WTC11 (cell line): ENCODE data around the gene RAP1GAP. TPM values are rescaled to one million over a fixed set of nuclear protein-coding genes. Genes with fewer than 3 reads are reported as not detected.

Source experiments
- CBFB ChIP-seq: sonication (generic); formaldehyde crosslinking; IDR thresholded peaks from 2 replicates; pipeline ENCODE4 v1.8.1; 2022; ENCODE audit warnings: mild to moderate bottlenecking, low read depth, missing genetic modification reagents
- CREB1 ChIP-seq: sonication (generic); formaldehyde crosslinking; IDR thresholded peaks from 2 replicates; pipeline ENCODE4 v1.8.0; 2023; ENCODE audit warnings: mild to moderate bottlenecking, missing genetic modification reagents
- ELF4 ChIP-seq: sonication (generic); formaldehyde crosslinking; IDR thresholded peaks from 2 replicates; pipeline ENCODE4 v1.8.1; 2022; ENCODE audit warnings: low read depth, mild to moderate bottlenecking, moderate library complexity, missing genetic modification reagents
- FOXP1 ChIP-seq: sonication (generic); formaldehyde crosslinking; IDR thresholded peaks from 2 replicates; pipeline ENCODE4 v1.8.0; 2022; ENCODE audit warnings: missing genetic modification reagents, mild to moderate bottlenecking, moderate library complexity, borderline replicate concordance
- KAT7 ChIP-seq: sonication (generic); formaldehyde crosslinking; IDR thresholded peaks from 2 replicates; pipeline ENCODE4 v1.8.1; 2023; ENCODE audit warnings: missing genetic modification reagents, mild to moderate bottlenecking, borderline replicate concordance
- MXD4 ChIP-seq: fragments of 250-450 bp; sonication (Bioruptor Pico); IDR thresholded peaks from 2 replicates; pipeline ENCODE4 v1.8.0; 2021; ENCODE audit warnings: mild to moderate bottlenecking, moderate library complexity, borderline replicate concordance
- MYBL2 ChIP-seq: sonication (generic); formaldehyde crosslinking; IDR thresholded peaks from 2 replicates; pipeline ENCODE4 v1.8.1; 2023; ENCODE audit warnings: mild to moderate bottlenecking, moderate library complexity, missing genetic modification reagents
- NFATC4 ChIP-seq: fragments of 250-450 bp; sonication (Bioruptor Pico); IDR thresholded peaks from 2 replicates; pipeline ENCODE4 v1.9.0; 2021; ENCODE audit warnings: mild to moderate bottlenecking
- NFE2L1 ChIP-seq: sonication (generic); formaldehyde crosslinking; IDR thresholded peaks from 2 replicates; pipeline ENCODE4 v1.8.1; 2023; ENCODE audit warnings: missing genetic modification reagents
- NR1H2 ChIP-seq: sonication (generic); formaldehyde crosslinking; IDR thresholded peaks from 2 replicates; pipeline ENCODE4 v1.9.0; 2021; ENCODE audit warnings: mild to moderate bottlenecking, moderate library complexity, missing genetic modification reagents
- SMAD4 ChIP-seq: sonication (generic); formaldehyde crosslinking; IDR thresholded peaks from 2 replicates; pipeline ENCODE4 v1.8.0; 2022; ENCODE audit warnings: mild to moderate bottlenecking, missing genetic modification reagents
- TEAD1 ChIP-seq: sonication (generic); formaldehyde crosslinking; IDR thresholded peaks from 2 replicates; pipeline ENCODE4 v1.8.0; 2022; ENCODE audit warnings: mild to moderate bottlenecking, missing genetic modification reagents
- ZNF138 ChIP-seq: sonication (generic); formaldehyde crosslinking; conservative IDR thresholded peaks from 2 replicates; pipeline ENCODE4 v1.8.1; 2022; ENCODE audit warnings: mild to moderate bottlenecking, moderate library complexity, missing genetic modification reagents
- total RNA-seq: library from RNA; stranded (reverse); gene quantifications from 3 replicates; pipeline ENCODE4 v1.2.3, GENCODE V29; 2021
- TF ChIP-seq, protein P1 (sequence below): sonication (generic); formaldehyde crosslinking; IDR thresholded peaks from 2 replicates; pipeline ENCODE4 v1.8.0; 2023; ENCODE audit warnings: missing genetic modification reagents, mild to moderate bottlenecking, borderline replicate concordance
- TF ChIP-seq, protein P2 (sequence below): sonication (generic); formaldehyde crosslinking; IDR thresholded peaks from 2 replicates; pipeline ENCODE4 v1.8.1; 2023; ENCODE audit warnings: mild to moderate bottlenecking, missing genetic modification reagents, moderate library complexity
- TF ChIP-seq, protein P3 (sequence below): sonication (generic); formaldehyde crosslinking; IDR thresholded peaks from 2 replicates; pipeline ENCODE4 v1.8.0; 2022; ENCODE audit warnings: mild to moderate bottlenecking, missing genetic modification reagents
- TF ChIP-seq, protein P4 (sequence below): sonication (generic); formaldehyde crosslinking; IDR thresholded peaks from 2 replicates; pipeline ENCODE4 v1.8.1; 2023; ENCODE audit warnings: mild to moderate bottlenecking, missing genetic modification reagents
- TF ChIP-seq, protein P5 (sequence below): sonication (generic); formaldehyde crosslinking; IDR thresholded peaks from 2 replicates; pipeline ENCODE4 v1.8.1; 2023; ENCODE audit warnings: mild to moderate bottlenecking, missing genetic modification reagents, borderline replicate concordance
- TF ChIP-seq, protein P6 (sequence below): sonication (generic); formaldehyde crosslinking; conservative IDR thresholded peaks from 2 replicates; pipeline ENCODE4 v1.8.1; 2022; ENCODE audit warnings: mild to moderate bottlenecking, missing genetic modification reagents
- TF ChIP-seq, protein P7 (sequence below): sonication (generic); formaldehyde crosslinking; IDR thresholded peaks from 2 replicates; pipeline ENCODE4 v1.8.1; 2022; ENCODE audit warnings: low read depth, mild to moderate bottlenecking, moderate library complexity, missing genetic modification reagents, borderline replicate concordance
- TF ChIP-seq, protein P8 (sequence below): sonication (generic); formaldehyde crosslinking; IDR thresholded peaks from 2 replicates; pipeline ENCODE4 v1.8.0; 2022; ENCODE audit warnings: mild to moderate bottlenecking, missing genetic modification reagents

Gene RAP1GAP
- total RNA-seq, 1 experiment from 2014 or later: 7.6 TPM

DNA sequence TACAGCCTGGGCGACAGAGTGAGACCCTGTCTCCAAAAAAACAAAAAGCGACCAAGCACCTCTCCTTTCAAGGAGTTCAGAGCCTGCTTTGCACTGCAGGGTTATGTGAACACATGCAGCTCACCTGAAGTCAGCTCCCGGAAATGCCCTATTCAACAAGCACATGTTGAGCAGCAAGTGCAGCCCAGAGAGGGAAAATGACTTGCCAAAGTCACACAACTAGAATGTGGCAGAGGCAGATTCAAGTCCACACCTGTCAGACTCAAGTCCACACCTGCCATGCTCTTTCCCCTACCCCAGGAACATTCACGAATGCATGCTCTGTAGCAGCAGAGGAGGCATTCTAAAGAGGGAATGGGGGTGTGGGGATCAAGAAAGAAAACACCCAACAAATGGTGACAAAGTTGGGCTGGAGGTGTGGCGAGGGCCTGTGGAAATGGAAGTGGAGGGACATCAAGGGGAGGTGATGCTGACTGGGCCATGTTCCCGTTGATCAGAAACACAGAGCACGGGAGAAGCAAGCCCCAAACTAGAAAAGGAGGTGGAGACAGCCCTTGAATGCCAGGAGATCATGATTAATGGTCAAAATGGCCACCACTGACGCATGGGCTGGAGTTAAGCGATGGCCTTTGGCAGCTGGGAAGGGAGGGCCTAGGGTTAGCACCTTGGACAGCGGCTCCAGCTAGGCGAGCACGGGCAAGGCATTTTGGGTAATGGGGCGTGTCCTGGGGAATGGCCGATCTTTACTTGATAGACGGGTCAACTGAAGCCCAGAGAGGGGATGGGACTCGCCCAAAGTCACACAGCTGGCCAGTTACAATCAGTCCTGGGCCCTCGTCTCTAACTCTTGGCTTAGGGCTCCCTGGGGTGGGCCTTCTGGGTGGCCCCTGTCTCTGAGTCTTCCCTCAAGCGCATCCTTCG lies 21.5 kb downstream of the RAP1GAP start (continued):
- TF ChIP-seq, protein P1, sequence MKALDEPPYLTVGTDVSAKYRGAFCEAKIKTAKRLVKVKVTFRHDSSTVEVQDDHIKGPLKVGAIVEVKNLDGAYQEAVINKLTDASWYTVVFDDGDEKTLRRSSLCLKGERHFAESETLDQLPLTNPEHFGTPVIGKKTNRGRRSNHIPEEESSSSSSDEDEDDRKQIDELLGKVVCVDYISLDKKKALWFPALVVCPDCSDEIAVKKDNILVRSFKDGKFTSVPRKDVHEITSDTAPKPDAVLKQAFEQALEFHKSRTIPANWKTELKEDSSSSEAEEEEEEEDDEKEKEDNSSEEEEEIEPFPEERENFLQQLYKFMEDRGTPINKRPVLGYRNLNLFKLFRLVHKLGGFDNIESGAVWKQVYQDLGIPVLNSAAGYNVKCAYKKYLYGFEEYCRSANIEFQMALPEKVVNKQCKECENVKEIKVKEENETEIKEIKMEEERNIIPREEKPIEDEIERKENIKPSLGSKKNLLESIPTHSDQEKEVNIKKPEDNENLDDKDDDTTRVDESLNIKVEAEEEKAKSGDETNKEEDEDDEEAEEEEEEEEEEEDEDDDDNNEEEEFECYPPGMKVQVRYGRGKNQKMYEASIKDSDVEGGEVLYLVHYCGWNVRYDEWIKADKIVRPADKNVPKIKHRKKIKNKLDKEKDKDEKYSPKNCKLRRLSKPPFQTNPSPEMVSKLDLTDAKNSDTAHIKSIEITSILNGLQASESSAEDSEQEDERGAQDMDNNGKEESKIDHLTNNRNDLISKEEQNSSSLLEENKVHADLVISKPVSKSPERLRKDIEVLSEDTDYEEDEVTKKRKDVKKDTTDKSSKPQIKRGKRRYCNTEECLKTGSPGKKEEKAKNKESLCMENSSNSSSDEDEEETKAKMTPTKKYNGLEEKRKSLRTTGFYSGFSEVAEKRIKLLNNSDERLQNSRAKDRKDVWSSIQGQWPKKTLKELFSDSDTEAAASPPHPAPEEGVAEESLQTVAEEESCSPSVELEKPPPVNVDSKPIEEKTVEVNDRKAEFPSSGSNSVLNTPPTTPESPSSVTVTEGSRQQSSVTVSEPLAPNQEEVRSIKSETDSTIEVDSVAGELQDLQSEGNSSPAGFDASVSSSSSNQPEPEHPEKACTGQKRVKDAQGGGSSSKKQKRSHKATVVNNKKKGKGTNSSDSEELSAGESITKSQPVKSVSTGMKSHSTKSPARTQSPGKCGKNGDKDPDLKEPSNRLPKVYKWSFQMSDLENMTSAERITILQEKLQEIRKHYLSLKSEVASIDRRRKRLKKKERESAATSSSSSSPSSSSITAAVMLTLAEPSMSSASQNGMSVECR (CRISPR knock-in tag): peak; percentile 75; the same call in 1 of the 2 replicates
- TF ChIP-seq, protein P2, sequence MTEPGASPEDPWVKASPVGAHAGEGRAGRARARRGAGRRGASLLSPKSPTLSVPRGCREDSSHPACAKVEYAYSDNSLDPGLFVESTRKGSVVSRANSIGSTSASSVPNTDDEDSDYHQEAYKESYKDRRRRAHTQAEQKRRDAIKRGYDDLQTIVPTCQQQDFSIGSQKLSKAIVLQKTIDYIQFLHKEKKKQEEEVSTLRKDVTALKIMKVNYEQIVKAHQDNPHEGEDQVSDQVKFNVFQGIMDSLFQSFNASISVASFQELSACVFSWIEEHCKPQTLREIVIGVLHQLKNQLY (CRISPR knock-in tag): no peak
- TF ChIP-seq NFATC4 (no peak), KAT7 (CRISPR knock-in tag) (no peak), NR1H2 (0 out of 2 replicates have a peak, but pooled peaks have one; percentile 64), MXD4 (CRISPR knock-in tag) (no peak), CREB1 (CRISPR knock-in tag) (peak; percentile 81), TEAD1 (peak; percentile 95), FOXP1 (peak; percentile 97), MYBL2 (CRISPR knock-in tag) (peak; percentile 89), ELF4 (no peak), CBFB (no peak), NFE2L1 (CRISPR knock-in tag) (peak; percentile 95), ZNF138 (no peak), SMAD4 (CRISPR knock-in tag) (no peak)
- TF ChIP-seq, protein P3, sequence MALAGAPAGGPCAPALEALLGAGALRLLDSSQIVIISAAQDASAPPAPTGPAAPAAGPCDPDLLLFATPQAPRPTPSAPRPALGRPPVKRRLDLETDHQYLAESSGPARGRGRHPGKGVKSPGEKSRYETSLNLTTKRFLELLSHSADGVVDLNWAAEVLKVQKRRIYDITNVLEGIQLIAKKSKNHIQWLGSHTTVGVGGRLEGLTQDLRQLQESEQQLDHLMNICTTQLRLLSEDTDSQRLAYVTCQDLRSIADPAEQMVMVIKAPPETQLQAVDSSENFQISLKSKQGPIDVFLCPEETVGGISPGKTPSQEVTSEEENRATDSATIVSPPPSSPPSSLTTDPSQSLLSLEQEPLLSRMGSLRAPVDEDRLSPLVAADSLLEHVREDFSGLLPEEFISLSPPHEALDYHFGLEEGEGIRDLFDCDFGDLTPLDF (CRISPR knock-in tag): 0 out of 2 replicates have a peak, but pooled peaks have one; percentile 71
- TF ChIP-seq, protein P4, sequence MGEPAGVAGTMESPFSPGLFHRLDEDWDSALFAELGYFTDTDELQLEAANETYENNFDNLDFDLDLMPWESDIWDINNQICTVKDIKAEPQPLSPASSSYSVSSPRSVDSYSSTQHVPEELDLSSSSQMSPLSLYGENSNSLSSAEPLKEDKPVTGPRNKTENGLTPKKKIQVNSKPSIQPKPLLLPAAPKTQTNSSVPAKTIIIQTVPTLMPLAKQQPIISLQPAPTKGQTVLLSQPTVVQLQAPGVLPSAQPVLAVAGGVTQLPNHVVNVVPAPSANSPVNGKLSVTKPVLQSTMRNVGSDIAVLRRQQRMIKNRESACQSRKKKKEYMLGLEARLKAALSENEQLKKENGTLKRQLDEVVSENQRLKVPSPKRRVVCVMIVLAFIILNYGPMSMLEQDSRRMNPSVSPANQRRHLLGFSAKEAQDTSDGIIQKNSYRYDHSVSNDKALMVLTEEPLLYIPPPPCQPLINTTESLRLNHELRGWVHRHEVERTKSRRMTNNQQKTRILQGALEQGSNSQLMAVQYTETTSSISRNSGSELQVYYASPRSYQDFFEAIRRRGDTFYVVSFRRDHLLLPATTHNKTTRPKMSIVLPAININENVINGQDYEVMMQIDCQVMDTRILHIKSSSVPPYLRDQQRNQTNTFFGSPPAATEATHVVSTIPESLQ (CRISPR knock-in tag): no peak
- TF ChIP-seq, protein P5, sequence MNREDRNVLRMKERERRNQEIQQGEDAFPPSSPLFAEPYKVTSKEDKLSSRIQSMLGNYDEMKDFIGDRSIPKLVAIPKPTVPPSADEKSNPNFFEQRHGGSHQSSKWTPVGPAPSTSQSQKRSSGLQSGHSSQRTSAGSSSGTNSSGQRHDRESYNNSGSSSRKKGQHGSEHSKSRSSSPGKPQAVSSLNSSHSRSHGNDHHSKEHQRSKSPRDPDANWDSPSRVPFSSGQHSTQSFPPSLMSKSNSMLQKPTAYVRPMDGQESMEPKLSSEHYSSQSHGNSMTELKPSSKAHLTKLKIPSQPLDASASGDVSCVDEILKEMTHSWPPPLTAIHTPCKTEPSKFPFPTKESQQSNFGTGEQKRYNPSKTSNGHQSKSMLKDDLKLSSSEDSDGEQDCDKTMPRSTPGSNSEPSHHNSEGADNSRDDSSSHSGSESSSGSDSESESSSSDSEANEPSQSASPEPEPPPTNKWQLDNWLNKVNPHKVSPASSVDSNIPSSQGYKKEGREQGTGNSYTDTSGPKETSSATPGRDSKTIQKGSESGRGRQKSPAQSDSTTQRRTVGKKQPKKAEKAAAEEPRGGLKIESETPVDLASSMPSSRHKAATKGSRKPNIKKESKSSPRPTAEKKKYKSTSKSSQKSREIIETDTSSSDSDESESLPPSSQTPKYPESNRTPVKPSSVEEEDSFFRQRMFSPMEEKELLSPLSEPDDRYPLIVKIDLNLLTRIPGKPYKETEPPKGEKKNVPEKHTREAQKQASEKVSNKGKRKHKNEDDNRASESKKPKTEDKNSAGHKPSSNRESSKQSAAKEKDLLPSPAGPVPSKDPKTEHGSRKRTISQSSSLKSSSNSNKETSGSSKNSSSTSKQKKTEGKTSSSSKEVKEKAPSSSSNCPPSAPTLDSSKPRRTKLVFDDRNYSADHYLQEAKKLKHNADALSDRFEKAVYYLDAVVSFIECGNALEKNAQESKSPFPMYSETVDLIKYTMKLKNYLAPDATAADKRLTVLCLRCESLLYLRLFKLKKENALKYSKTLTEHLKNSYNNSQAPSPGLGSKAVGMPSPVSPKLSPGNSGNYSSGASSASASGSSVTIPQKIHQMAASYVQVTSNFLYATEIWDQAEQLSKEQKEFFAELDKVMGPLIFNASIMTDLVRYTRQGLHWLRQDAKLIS (CRISPR knock-in tag): no peak
- TF ChIP-seq, protein P6, sequence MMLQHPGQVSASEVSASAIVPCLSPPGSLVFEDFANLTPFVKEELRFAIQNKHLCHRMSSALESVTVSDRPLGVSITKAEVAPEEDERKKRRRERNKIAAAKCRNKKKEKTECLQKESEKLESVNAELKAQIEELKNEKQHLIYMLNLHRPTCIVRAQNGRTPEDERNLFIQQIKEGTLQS (CRISPR knock-in tag): no peak
- TF ChIP-seq, protein P7, sequence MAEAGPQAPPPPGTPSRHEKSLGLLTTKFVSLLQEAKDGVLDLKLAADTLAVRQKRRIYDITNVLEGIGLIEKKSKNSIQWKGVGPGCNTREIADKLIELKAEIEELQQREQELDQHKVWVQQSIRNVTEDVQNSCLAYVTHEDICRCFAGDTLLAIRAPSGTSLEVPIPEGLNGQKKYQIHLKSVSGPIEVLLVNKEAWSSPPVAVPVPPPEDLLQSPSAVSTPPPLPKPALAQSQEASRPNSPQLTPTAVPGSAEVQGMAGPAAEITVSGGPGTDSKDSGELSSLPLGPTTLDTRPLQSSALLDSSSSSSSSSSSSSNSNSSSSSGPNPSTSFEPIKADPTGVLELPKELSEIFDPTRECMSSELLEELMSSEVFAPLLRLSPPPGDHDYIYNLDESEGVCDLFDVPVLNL (CRISPR knock-in tag): peak; percentile 64; the same call in 1 of the 2 replicates
- TF ChIP-seq, protein P8, sequence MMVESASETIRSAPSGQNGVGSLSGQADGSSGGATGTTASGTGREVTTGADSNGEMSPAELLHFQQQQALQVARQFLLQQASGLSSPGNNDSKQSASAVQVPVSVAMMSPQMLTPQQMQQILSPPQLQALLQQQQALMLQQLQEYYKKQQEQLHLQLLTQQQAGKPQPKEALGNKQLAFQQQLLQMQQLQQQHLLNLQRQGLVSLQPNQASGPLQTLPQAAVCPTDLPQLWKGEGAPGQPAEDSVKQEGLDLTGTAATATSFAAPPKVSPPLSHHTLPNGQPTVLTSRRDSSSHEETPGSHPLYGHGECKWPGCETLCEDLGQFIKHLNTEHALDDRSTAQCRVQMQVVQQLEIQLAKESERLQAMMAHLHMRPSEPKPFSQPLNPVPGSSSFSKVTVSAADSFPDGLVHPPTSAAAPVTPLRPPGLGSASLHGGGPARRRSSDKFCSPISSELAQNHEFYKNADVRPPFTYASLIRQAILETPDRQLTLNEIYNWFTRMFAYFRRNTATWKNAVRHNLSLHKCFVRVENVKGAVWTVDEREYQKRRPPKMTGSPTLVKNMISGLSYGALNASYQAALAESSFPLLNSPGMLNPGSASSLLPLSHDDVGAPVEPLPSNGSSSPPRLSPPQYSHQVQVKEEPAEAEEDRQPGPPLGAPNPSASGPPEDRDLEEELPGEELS (CRISPR knock-in tag): peak; percentile 97
